Lower leg skin (tissue), 4 donors: ENCODE data around the gene FAM219B. TPM values are rescaled to one million over a fixed set of nuclear protein-coding genes. Genes with fewer than 3 reads are reported as not detected.
"Not testable (repeated sequence)": the region's sequence is repeated elsewhere in the genome, so short reads cannot be mapped to it uniquely, and the experiment has no call there.

Experiments used
- DNase-seq, 2 donors: peaks; one replicate each; pipeline ENCODE4 v3.0.0-alpha.2; 2019; ENCODE audit warnings: low spot score in 2 of 2
- H3K4me3 ChIP-seq: fragments of 200-600 bp; sonication (generic); 2 replicates; pipeline ENCODE4 v1.5.1; 2017; ENCODE audit warnings: mild to moderate bottlenecking, low read depth; ENCODE audit not compliant: poor library complexity, severe bottlenecking
- CTCF ChIP-seq, 3 donors: fragments of 450-650 bp; IDR thresholded peaks; one replicate each; pipeline ENCODE4 v1.5.1; 2016; ENCODE audit warnings: antibody characterized with exemption in 3 of 3, mild to moderate bottlenecking in 3 of 3, moderate library complexity in 2 of 3
- POLR2A ChIP-seq, 2 donors: fragments of 450-650 bp; IDR thresholded peaks; one replicate each; pipeline ENCODE4 v1.6.1; 2016 to 2017; ENCODE audit warnings: antibody characterized with exemption in 2 of 2, mild to moderate bottlenecking in 1 of 2, moderate library complexity in 1 of 2
- WGBS, 2 donors: methylation state at CpG; one replicate each; pipeline ENCODE4 v1.1.5; 2018; 5-methylcytosine and 5-hydroxymethylcytosine counted together
- intact Hi-C: fragments of 100-400 bp; cut with DNase I; formaldehyde crosslinking; loops from one replicate; pipeline ENCODE4 v1.15.0; 2023; ENCODE audit warnings: low total_unique reads
- total RNA-seq, 4 donors: library from RNA; depleted of rRNA; stranded (reverse); fragments of >200 nt; gene quantifications; one replicate each; pipeline ENCODE4 v1.1.0, GENCODE V29; 2016

The FAM219B gene
- total RNA-seq, 4 donors from 2014 or later = 60.3 to 72.6 (median 67.5) TPM

- TF ChIP-seq POLR2A (IDR thresholded peaks at IDR 0.05) (no peak), CTCF (IDR thresholded peaks at IDR 0.05) (no peak)
- 76% methylated on average over 5 to 6 of the region's 6 CpGs for WGBS, 2 donors
- intact Hi-C loops = loop anchor here (10.0 kb wide), 1 partner anchor 52 kb away; the partner anchor contains the start of gene ULK3
- H3K4me3 ChIP-seq = no peak overlapping the region
- DNase-seq = no peak
Measured at GRCh38 chr15:74897300-74897701, 9.3 kb downstream of the FAM219B start.

DNA sequence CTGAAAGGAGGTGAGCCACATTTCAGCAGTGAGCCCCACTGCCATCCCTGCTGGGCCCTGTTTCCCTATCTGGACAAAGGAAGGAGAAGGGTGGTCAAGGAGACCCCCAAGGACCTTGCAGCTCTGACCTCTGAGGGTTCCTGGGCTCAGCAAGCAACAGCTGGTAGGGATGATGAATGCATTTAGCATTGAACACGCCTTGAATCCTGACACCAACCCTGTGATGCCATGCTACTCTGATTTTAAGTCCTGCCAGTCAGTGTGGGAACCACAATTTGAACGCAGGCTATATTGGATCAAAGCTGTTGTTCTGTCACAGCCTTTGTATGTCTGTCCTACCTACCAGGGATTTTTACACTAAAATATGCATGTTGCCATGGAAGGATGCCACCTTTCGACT, 10.3 kb downstream of the FAM219B start:
- intact Hi-C loops = loop anchor here (10.0 kb wide), 1 partner anchor 52 kb away; the partner anchor contains the start of gene ULK3
- TF ChIP-seq POLR2A (IDR thresholded peaks at IDR 0.05) = no peak
- no peak for TF ChIP-seq CTCF (IDR thresholded peaks at IDR 0.05)
- DNase-seq = no peak
- no peak overlapping the region for H3K4me3 ChIP-seq
- WGBS, 2 donors = 73 to 85% methylated on average over 3 of the region's 3 CpGs

- intact Hi-C loops = loop anchor here (10.0 kb wide), 1 partner anchor 51 kb away; the partner anchor contains the start of gene ULK3
- no peak for DNase-seq
- TF ChIP-seq CTCF (IDR thresholded peaks at IDR 0.05) = no peak
- TF ChIP-seq POLR2A (IDR thresholded peaks at IDR 0.05) = no peak
- 93 to 95% methylated on average over 6 of the region's 6 CpGs for WGBS, 2 donors
- no peak overlapping the region for H3K4me3 ChIP-seq
Measured at GRCh38 chr15:74895830-74896229, 10.8 kb downstream of the FAM219B start.

DNA sequence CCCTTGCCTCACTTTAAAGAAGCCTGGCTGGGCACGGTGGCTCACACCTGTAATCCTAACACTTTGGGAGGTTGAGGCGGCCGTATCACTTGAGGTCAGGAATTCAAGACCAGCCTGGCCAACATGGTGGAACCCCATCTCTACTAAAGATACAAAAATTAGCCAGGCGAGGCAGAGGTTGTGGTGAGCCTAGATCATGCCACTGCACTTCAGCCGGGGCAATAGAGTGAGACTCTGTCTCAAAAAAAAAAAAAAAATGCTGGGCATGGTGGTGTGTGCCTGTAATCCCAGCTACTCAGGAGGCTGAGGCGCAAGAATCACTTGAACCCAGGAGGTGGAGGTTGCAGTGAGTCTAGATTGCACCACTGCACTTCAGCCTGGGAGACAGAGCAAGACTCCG, 12.3 kb downstream of the FAM219B start:
- 90 to 94% methylated on average over 7 of the region's 7 CpGs for WGBS, 2 donors
- not testable (repeated sequence) for DNase-seq, H3K4me3 ChIP-seq
- intact Hi-C loops = loop anchor here (10.0 kb wide), 1 partner anchor 50 kb away; the partner anchor contains the start of gene ULK3

- intact Hi-C loops = loop anchor here (10.0 kb wide), 1 partner anchor 49 kb away; the partner anchor contains the start of gene ULK3
- no peak overlapping the region for H3K4me3 ChIP-seq
- TF ChIP-seq CTCF (IDR thresholded peaks at IDR 0.05) (no peak), POLR2A (IDR thresholded peaks at IDR 0.05) (no peak)
- WGBS, 2 donors = 70 to 78% methylated on average over 3 of the region's 3 CpGs
- DNase-seq = no peak
Measured at GRCh38 chr15:74893627-74894026, 13.0 kb downstream of the FAM219B start.

- no peak for DNase-seq
- no peak overlapping the region for H3K4me3 ChIP-seq
- intact Hi-C loops = loop anchor here (10.0 kb wide), 1 partner anchor 48 kb away; the partner anchor contains the start of gene ULK3
- WGBS, 2 donors = 83 to 96% methylated on average over 2 of the region's 2 CpGs
- TF ChIP-seq POLR2A (IDR thresholded peaks at IDR 0.05) (no peak), CTCF (IDR thresholded peaks at IDR 0.05) (no peak)
Measured at GRCh38 chr15:74892931-74893330, 13.7 kb downstream of the FAM219B start.
